IgD-negative memory B cell (primary cell): ENCODE results near the gene FBXO39. TPM values are rescaled to one million over a fixed set of nuclear protein-coding genes. Genes with fewer than 3 reads are reported as not detected.
"Not testable (repeated sequence)": the region's sequence is repeated elsewhere in the genome, so short reads cannot be mapped to it uniquely, and the experiment has no call there.

Experiments
- H3K27ac Mint-ChIP-seq, 3 donors: one replicate each; pipeline ENCODE4 v1.8.0; 2020 to 2022; ENCODE audit warnings: mild to moderate bottlenecking in 3 of 3, mixed read lengths in 3 of 3, moderate library complexity in 1 of 3
- H3K27me3 Mint-ChIP-seq: one replicate; pipeline ENCODE4 v1.8.0; 2021; ENCODE audit warnings: mixed read lengths
- H3K36me3 Mint-ChIP-seq: one replicate; pipeline ENCODE4 v1.8.0; 2020; ENCODE audit warnings: mild to moderate bottlenecking, mixed read lengths
- H3K4me1 Mint-ChIP-seq, 3 donors: one replicate each; pipeline ENCODE4 v1.8.0; 2020 to 2022; ENCODE audit warnings: mixed read lengths in 3 of 3, mild to moderate bottlenecking in 1 of 3
- H3K4me3 Mint-ChIP-seq, 4 donors: one replicate each; pipeline ENCODE4 v1.8.0; 2020 to 2022; ENCODE audit warnings: mild to moderate bottlenecking in 4 of 4, mixed read lengths in 4 of 4, moderate library complexity in 3 of 4
- H3K9me3 Mint-ChIP-seq, 3 donors: one replicate each; pipeline ENCODE4 v1.8.0; 2020 to 2021; ENCODE audit warnings: mixed read lengths in 3 of 3, mild to moderate bottlenecking in 1 of 3
- polyA plus RNA-seq: library from polyadenylated mRNA; unstranded; fragments of 300-500 nt; fragmentation: Illumina TruSeq; gene quantifications from one replicate; pipeline ENCODE4 v1.2.3, GENCODE V29; 2021

Gene FBXO39
- polyA plus RNA-seq, 1 donor from 2014 or later: not detected

- peaks cover 0 to 2% (median 0%) of the 10 kb centered on the region in 3 donors for H3K4me1 Mint-ChIP-seq
- peak overlapping the region in 1 of 3 donors; percentile 87 for H3K27ac Mint-ChIP-seq
- H3K27me3 Mint-ChIP-seq: peaks cover 5% of the 10 kb centered on the region
- no peak overlapping the region for H3K4me3 Mint-ChIP-seq
- peaks cover 57% of the 10 kb centered on the region for H3K36me3 Mint-ChIP-seq
- peaks cover 20 to 49% (median 46%) of the 10 kb centered on the region in 3 donors for H3K9me3 Mint-ChIP-seq
Observed at GRCh38 chr17:6772016-6772415, 4.0 kb upstream of the FBXO39 start.

- H3K27me3 Mint-ChIP-seq: peaks cover 15% of the 10 kb centered on the region
- peaks cover 32% of the 10 kb centered on the region for H3K36me3 Mint-ChIP-seq
- H3K4me3 Mint-ChIP-seq, H3K4me1 Mint-ChIP-seq: not testable (repeated sequence)
- H3K9me3 Mint-ChIP-seq: peaks cover 10 to 26% (median 24%) of the 10 kb centered on the region in 3 donors
- H3K27ac Mint-ChIP-seq: peak overlapping the region in 1 of 3 donors; percentile 62
Observed at GRCh38 chr17:6774906-6775305, 1.1 kb upstream of the FBXO39 start.

- Mint-ChIP-seq H3K4me3 (no peak overlapping the region), H3K36me3 (peaks cover 3% of the 10 kb centered on the region), H3K27ac (peak overlapping the region in 1 of 3 donors; percentile 70)
Observed at GRCh38 chr17:6779411-6779810, 3.4 kb downstream of the FBXO39 start.

GRCh38 chr17:6780001-6780400, 4.0 kb downstream of the FBXO39 start:
- Mint-ChIP-seq H3K27me3 (peaks cover 28% of the 10 kb centered on the region), H3K4me3 (no peak overlapping the region), H3K4me1 (peaks cover 0 to 2% (median 0%) of the 10 kb centered on the region in 3 donors), H3K9me3 (peaks cover 10 to 23% (median 13%) of the 10 kb centered on the region in 3 donors), H3K36me3 (peaks cover 3% of the 10 kb centered on the region), H3K27ac (no peak overlapping the region)

More at GRCh38 chr17:6779411-6779810, 3.4 kb downstream of the FBXO39 start:
- H3K4me1 Mint-ChIP-seq: peaks cover 0 to 2% (median 0%) of the 10 kb centered on the region in 3 donors
- H3K27me3 Mint-ChIP-seq: peaks cover 27% of the 10 kb centered on the region
- H3K9me3 Mint-ChIP-seq: peaks cover 10 to 25% (median 16%) of the 10 kb centered on the region in 3 donors

GRCh38 chr17:6780886-6781285, 4.9 kb downstream of the FBXO39 start:
- Mint-ChIP-seq H3K27ac (no peak overlapping the region), H3K4me3 (no peak overlapping the region), H3K9me3 (peaks cover 12 to 31% (median 12%) of the 10 kb centered on the region in 3 donors), H3K36me3 (peaks cover 3% of the 10 kb centered on the region), H3K27me3 (peaks cover 24% of the 10 kb centered on the region), H3K4me1 (peaks cover 0 to 2% (median 0%) of the 10 kb centered on the region in 3 donors)

- Mint-ChIP-seq H3K36me3 (peaks cover 3% of the 10 kb centered on the region), H3K9me3 (peaks cover 10 to 34% (median 12%) of the 10 kb centered on the region in 3 donors), H3K27me3 (peaks cover 23% of the 10 kb centered on the region), H3K4me3 (no peak overlapping the region), H3K27ac (no peak overlapping the region), H3K4me1 (no peaks in the 10 kb centered on the region)
Observed at GRCh38 chr17:6782244-6782643, 6.2 kb downstream of the FBXO39 start.

GRCh38 chr17:6786618-6787017, 10.6 kb downstream of the FBXO39 start:
- H3K9me3 Mint-ChIP-seq: peaks cover 5 to 33% (median 7%) of the 10 kb centered on the region in 3 donors
- no peaks in the 10 kb centered on the region for H3K4me1 Mint-ChIP-seq
- H3K27me3 Mint-ChIP-seq: peaks cover 24% of the 10 kb centered on the region
- H3K36me3 Mint-ChIP-seq: peaks cover 3% of the 10 kb centered on the region
- no peak overlapping the region for H3K27ac Mint-ChIP-seq
- H3K4me3 Mint-ChIP-seq: no peak overlapping the region

GRCh38 chr17:6787081-6787693, 11.2 kb downstream of the FBXO39 start:
- H3K27me3 Mint-ChIP-seq: peaks cover 24% of the 10 kb centered on the region
- H3K4me3 Mint-ChIP-seq: no peak overlapping the region
- no peaks in the 10 kb centered on the region for H3K4me1 Mint-ChIP-seq
- H3K27ac Mint-ChIP-seq: no peak overlapping the region
- peaks cover 2 to 27% (median 6%) of the 10 kb centered on the region in 3 donors for H3K9me3 Mint-ChIP-seq
- peaks cover 3% of the 10 kb centered on the region for H3K36me3 Mint-ChIP-seq

GRCh38 chr17:6789146-6789545, 13.1 kb downstream of the FBXO39 start:
- Mint-ChIP-seq H3K27ac (no peak overlapping the region), H3K36me3 (no peaks in the 10 kb centered on the region), H3K4me3 (no peak overlapping the region), H3K4me1 (no peaks in the 10 kb centered on the region), H3K27me3 (peaks cover 24% of the 10 kb centered on the region), H3K9me3 (peaks cover 0 to 11% (median 6%) of the 10 kb centered on the region in 3 donors)

- no peaks in the 10 kb centered on the region for H3K4me1 Mint-ChIP-seq
- no peak overlapping the region for H3K4me3 Mint-ChIP-seq
- no peaks in the 10 kb centered on the region for H3K36me3 Mint-ChIP-seq
- H3K27ac Mint-ChIP-seq: no peak overlapping the region
- H3K27me3 Mint-ChIP-seq: peaks cover 18% of the 10 kb centered on the region
- no peaks in the 10 kb centered on the region for H3K9me3 Mint-ChIP-seq
Observed at GRCh38 chr17:6793748-6794493, 17.9 kb downstream of the FBXO39 start.

GRCh38 chr17:6796017-6796886, 20.2 kb downstream of the FBXO39 start:
- Mint-ChIP-seq H3K4me3 (no peak overlapping the region), H3K9me3 (no peaks in the 10 kb centered on the region), H3K4me1 (no peaks in the 10 kb centered on the region), H3K27me3 (peaks cover 15% of the 10 kb centered on the region), H3K36me3 (no peaks in the 10 kb centered on the region), H3K27ac (no peak overlapping the region)

GRCh38 chr17:6796887-6797490, 21.0 kb downstream of the FBXO39 start:
- Mint-ChIP-seq H3K4me1 (no peaks in the 10 kb centered on the region), H3K4me3 (no peak overlapping the region), H3K27me3 (peaks cover 12% of the 10 kb centered on the region)

GRCh38 chr17:6797718-6798351, 21.8 kb downstream of the FBXO39 start:
- no peak overlapping the region for H3K27ac Mint-ChIP-seq
- no peaks in the 10 kb centered on the region for H3K4me1 Mint-ChIP-seq
- no peak overlapping the region for H3K4me3 Mint-ChIP-seq
- no peaks in the 10 kb centered on the region for H3K36me3 Mint-ChIP-seq
- no peaks in the 10 kb centered on the region for H3K9me3 Mint-ChIP-seq
- peaks cover 10% of the 10 kb centered on the region for H3K27me3 Mint-ChIP-seq

More at GRCh38 chr17:6796887-6797490, 21.0 kb downstream of the FBXO39 start:
- H3K27ac Mint-ChIP-seq: no peak overlapping the region
- no peaks in the 10 kb centered on the region for H3K9me3 Mint-ChIP-seq
- H3K36me3 Mint-ChIP-seq: no peaks in the 10 kb centered on the region

- H3K36me3 Mint-ChIP-seq: no peaks in the 10 kb centered on the region
Observed at GRCh38 chr17:6799738-6800137, 23.7 kb downstream of the FBXO39 start.

More at GRCh38 chr17:6799738-6800137, 23.7 kb downstream of the FBXO39 start:
- Mint-ChIP-seq H3K9me3 (no peaks in the 10 kb centered on the region), H3K27ac (no peak overlapping the region), H3K4me1 (no peaks in the 10 kb centered on the region), H3K4me3 (no peak overlapping the region), H3K27me3 (peaks cover 6% of the 10 kb centered on the region)
